RCC 7860 (cell line): Measurements from ENCODE around the gene CENPP.
A peak's percentile ranks its signal among the peaks of the same experiment; 100 is the strongest.
"Not testable (repeated sequence)": the region's sequence is repeated elsewhere in the genome, so short reads cannot be mapped to it uniquely, and the experiment has no call there.

Experiments
- DNase-seq: peaks from one replicate; pipeline ENCODE4 v3.0.0-alpha.2; 2015; ENCODE audit warnings: low spot score
- FAIRE-seq: peaks from 2 replicates; lab custom pipeline; 2012; peaks lifted over from hg19 to GRCh38; lab: Jason Lieb, UNC

Gene CENPP

DNA sequence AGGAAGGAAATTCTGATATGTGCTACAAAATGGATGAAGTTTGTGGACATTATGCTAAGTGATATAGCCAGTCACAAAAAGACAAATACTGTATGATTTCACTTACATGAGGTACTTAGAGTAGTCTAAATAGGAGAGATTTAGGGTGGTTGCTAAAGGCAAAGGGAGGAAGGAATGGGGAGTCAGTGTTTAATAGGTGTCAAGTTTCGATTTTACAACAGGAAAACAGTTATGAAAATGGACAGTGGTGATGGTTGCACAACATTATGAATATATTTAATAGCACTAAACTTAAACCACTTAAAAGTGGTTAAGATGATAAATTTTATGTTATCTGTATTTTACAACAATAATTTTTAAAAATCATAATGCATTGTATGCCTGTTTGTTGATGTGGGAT, 250.4 kb downstream of the CENPP start:
- FAIRE-seq (peak; percentile 31), DNase-seq (no peak)

GRCh38 chr9:92589923-92590322, 264.2 kb downstream of the CENPP start:
- no peak for FAIRE-seq
- DNase-seq = no peak

GRCh38 chr9:92590377-92590776, 264.6 kb downstream of the CENPP start:
- DNase-seq (no peak), FAIRE-seq (no peak)

- DNase-seq (no peak), FAIRE-seq (no peak)
Measured at GRCh38 chr9:92592537-92592936, 266.8 kb downstream of the CENPP start.

DNA sequence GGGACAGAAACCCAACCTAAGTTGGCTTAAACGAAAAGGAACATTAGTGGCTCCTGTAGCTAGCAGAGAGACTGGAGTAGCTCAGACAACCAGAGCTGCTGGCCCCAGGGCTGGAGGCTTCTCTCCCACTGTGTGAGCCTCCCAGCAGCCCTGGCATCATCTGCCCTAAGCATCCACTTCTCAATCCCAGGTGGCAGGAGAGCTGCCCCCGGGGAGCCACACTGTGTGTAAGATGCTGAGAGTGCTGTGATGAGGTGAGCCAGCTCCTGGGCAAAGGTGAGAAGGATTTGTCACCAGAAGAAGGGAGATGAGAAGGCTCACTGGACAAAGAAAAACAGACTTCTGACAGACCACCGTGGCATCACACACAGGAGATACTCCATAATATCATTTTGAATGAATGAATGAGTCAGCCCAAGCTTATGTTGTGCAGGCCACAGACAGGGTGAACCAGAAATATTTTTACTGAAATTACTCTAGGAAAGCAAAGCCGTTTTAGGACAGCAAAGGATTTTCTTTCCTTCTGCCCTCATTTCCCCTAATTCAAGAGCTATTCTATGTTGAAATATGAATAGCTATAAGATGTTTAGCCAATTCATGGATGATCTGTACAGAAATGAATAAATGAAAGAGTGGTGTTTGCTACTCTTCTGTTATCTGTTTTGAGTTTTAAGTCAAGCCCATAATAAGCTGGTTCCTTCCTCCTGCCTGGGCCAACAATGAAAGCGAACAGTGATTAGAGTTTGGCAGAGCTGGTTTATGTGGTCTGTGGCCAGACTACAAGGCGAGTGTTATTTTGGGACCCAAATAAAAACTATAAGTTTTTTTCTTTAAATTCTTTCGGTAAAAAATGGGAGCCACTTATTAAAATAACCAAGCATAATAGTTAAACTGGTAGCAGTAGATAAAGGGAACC, 267.5 kb downstream of the CENPP start:
- FAIRE-seq (no peak), DNase-seq (no peak)

- DNase-seq, FAIRE-seq: not testable (repeated sequence)
Measured at GRCh38 chr9:92595075-92595474, 269.3 kb downstream of the CENPP start.

- FAIRE-seq (no peak), DNase-seq (no peak)
Measured at GRCh38 chr9:92595930-92596329, 270.2 kb downstream of the CENPP start.

DNA sequence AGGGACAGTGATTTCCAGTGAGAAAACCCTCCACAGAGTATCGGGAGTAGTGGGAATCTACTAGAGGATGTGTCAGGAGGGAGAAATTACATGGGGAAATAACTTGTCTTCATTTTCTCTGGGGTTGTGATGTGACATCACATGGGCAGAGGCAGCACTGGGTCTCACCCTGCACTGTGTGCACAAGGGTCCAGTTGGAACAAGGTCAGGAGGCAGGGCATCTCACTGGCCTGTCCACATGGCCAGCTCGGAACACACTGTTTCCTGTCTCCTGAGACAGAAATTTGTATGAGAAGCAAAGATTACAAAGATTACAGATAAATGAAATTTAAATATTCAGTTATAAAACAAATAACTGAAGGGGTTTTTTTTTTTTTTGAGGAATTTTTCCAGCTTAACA, 272.6 kb downstream of the CENPP start:
- no peak for FAIRE-seq

GRCh38 chr9:92599938-92600461, 274.2 kb downstream of the CENPP start:
- FAIRE-seq = no peak
- no peak for DNase-seq

More for the DNA sequence above, 272.6 kb downstream of the CENPP start:
- DNase-seq = no peak

DNA sequence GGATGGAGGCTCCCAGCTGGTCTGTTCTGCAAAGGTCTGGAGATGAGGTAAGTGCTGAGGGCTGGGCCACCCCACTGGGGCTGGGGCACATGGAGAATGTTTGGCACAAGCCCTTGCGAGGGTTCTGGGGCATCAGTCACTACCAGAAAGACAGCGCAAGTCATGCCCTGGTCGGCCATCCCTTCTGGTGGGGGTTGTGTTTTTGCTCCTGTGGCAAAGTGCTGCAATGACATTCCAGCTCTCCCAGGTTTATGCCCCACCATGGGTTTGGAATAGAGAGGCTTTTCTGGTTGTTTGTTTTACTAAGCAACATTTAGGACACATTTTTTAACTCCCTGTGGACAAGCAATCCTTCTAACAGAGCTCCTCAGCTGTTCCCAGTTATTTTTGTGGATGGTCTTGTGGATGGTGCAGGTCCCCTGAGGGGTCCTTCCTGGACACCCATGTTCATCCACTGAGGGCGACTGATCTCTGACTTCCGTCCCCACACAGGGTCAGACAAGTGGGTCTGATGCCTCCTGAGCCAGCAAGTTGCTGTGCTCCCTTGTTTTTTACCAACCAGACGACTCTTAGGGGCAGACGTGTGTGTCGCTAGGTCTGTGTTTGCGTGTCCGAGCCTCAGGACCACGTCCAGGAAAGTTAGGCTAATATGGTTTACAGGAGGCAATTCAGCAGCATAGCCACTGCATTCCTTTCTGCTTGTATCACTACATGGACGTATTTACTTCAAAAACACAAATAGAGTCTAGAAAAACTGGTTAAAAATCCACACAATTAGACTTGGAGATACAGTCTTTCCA, 274.9 kb downstream of the CENPP start:
- no peak for FAIRE-seq
- DNase-seq = no peak

- FAIRE-seq = no peak
- DNase-seq = no peak
Measured at GRCh38 chr9:92601451-92601850, 275.7 kb downstream of the CENPP start.

DNA sequence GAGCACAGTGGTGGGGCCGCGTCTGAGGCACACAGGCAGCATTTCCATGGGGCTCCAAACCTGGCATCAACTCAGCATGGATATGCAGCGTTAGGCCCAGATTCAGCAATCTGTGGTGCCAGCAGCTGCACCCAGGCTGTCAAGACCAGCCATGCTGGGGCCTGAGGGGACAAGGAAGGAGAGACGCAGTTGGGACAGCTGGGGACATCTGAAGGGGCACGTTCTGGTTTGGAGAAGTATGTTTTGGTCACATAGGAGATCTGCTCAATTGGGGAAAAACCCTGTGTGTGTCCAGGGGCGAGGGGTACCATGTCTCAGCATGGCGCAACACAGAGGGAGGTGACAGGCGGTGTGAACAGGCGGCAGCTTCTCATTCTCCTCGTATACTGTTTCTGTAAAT, 276.7 kb downstream of the CENPP start:
- FAIRE-seq (no peak), DNase-seq (no peak)

- DNase-seq (no peak), FAIRE-seq (no peak)
Measured at GRCh38 chr9:92603100-92603499, 277.3 kb downstream of the CENPP start.

- FAIRE-seq (no peak), DNase-seq (no peak)
Measured at GRCh38 chr9:92603990-92604389, 278.2 kb downstream of the CENPP start.

GRCh38 chr9:92605224-92605623, 279.5 kb downstream of the CENPP start:
- FAIRE-seq (no peak), DNase-seq (no peak)

GRCh38 chr9:92607088-92607487, 281.3 kb downstream of the CENPP start:
- DNase-seq (no peak), FAIRE-seq (no peak)

- FAIRE-seq (no peak), DNase-seq (no peak)
Measured at GRCh38 chr9:92607773-92608172, 282.0 kb downstream of the CENPP start.

DNA sequence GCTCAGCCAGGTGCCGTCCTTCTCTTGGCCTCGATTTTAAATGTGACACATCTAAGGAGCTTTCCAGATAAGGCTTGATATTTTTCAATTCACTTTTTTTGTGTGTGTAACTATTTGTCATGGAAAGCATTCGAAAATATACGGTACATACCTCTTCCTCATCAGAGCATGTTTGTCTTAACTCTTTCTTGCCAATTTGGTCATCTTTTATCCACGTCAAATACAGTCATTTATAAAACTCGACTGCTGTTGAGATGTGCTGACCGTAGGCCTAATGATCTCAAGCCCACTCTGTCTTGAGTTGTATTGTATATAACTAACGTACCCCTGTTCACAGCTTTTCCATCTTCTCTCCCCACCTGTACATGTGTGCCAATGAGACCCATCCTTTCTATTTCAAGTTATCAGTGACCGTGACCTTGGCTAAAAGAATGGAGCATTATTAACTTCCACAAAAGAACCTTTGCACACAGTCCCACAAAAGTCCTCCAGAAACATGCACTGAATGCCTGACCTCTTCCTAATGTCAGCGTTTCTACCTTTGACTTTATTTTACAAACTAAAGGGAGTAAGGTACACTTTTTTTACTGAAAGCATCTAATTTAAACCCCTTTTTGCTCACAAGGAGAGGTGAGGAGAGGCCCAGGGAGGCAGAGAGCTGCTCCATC, 282.6 kb downstream of the CENPP start:
- DNase-seq (no peak), FAIRE-seq (no peak)

- DNase-seq (no peak), FAIRE-seq (no peak)
Measured at GRCh38 chr9:92608909-92609445, 283.2 kb downstream of the CENPP start.

- FAIRE-seq (no peak), DNase-seq (no peak)
Measured at GRCh38 chr9:92610470-92611420, 285.0 kb downstream of the CENPP start.
